ENCODE data around the gene CHD5.

GRCh38 chr1:6198646-6199297 lies 18.7 kb upstream of the CHD5 start:
- no peak for TF ChIP-seq ZGPAT (CRISPR knock-in tag; IDR thresholded peaks at IDR 0.05)
- TF ChIP-seq ZNF232 (CRISPR knock-in tag; IDR thresholded peaks at IDR 0.05; ENCODE audit: borderline replicate concordance) = no peak
- no peak for TF ChIP-seq ZNF761 (CRISPR knock-in tag; conservative IDR thresholded peaks at IDR 0.05)
- no peak for TF ChIP-seq KLF11 (CRISPR knock-in tag; IDR thresholded peaks at IDR 0.05)
- no peak for TF ChIP-seq MLX (CRISPR knock-in tag; IDR thresholded peaks at IDR 0.05)
- no peak for TF ChIP-seq NFE2 (CRISPR knock-in tag; IDR thresholded peaks at IDR 0.05)
- TF ChIP-seq EP300 (IDR thresholded peaks at IDR 0.05; ENCODE audit: low read depth in 2 of 2, low read length in 2 of 2) = no peak
- TF ChIP-seq EP300 (CRISPR knock-in tag; IDR thresholded peaks at IDR 0.05; ENCODE audit: borderline replicate concordance) = no peak
- no peak; a peak in 1 of 4 replicates for TF ChIP-seq POLR2A (IDR thresholded peaks at IDR 0.05; ENCODE audit: insufficient read depth in 1 of 2, low read depth in 2 of 2, low read length in 2 of 2)
- TF ChIP-seq RFX5 (IDR thresholded peaks at IDR 0.05; ENCODE audit: low read depth, low read length) = no peak
- TF ChIP-seq ZKSCAN1 (IDR thresholded peaks at IDR 0.05; ENCODE audit: low read length) = no peak
- no peak for TF ChIP-seq ZNF383 (CRISPR knock-in tag; IDR thresholded peaks at IDR 0.05; ENCODE audit: borderline replicate concordance)
- no peak for TF ChIP-seq RAD21 (CRISPR knock-in tag; IDR thresholded peaks at IDR 0.05)
- no peak for TF ChIP-seq E2F5 (CRISPR knock-in tag; conservative IDR thresholded peaks at IDR 0.05)
- TF ChIP-seq ISL2 (CRISPR knock-in tag; IDR thresholded peaks at IDR 0.05) = no peak

All from HepG2 (cell line).